Colonic mucosa (tissue), 4 donors: Measurements from ENCODE around the gene GALNT18. TPM values are rescaled to one million over a fixed set of nuclear protein-coding genes. Genes with fewer than 3 reads are reported as not detected.

Source experiments
- DNase-seq: peaks from one replicate; pipeline ENCODE4 v3.0.0-alpha.2; 2020
- H3K27ac ChIP-seq: fragments of 200-600 bp; one replicate; pipeline ENCODE4 v1.8.0; 2021
- H3K27me3 ChIP-seq: fragments of 200-600 bp; one replicate; pipeline ENCODE4 v1.8.0; 2021
- H3K36me3 ChIP-seq: fragments of 200-600 bp; one replicate; pipeline ENCODE4 v1.8.0; 2021
- H3K4me1 ChIP-seq: fragments of 200-600 bp; one replicate; pipeline ENCODE4 v1.8.0; 2021; ENCODE audit warnings: mild to moderate bottlenecking
- H3K4me3 ChIP-seq: fragments of 200-600 bp; one replicate; pipeline ENCODE4 v1.8.0; 2021
- H3K9ac ChIP-seq, 2 donors: one replicate each; pipeline ENCODE4 v1.7.0; 2013; ENCODE audit warnings: control low read depth in 2 of 2, low read depth in 2 of 2, low read length in 2 of 2
- H3K9me3 ChIP-seq: fragments of 200-600 bp; one replicate; pipeline ENCODE4 v1.8.0; 2021
- CTCF ChIP-seq: fragments of 200-600 bp; IDR thresholded peaks from one replicate; pipeline ENCODE4 v1.8.0; 2022; ENCODE audit warnings: antibody characterized with exemption, mild to moderate bottlenecking
- intact Hi-C: fragments of 100-400 bp; cut with DNase I; formaldehyde crosslinking; loops from one replicate; pipeline ENCODE4 v1.14.1; 2022
- total RNA-seq, 2 donors: library from RNA; stranded (reverse); fragmentation: NEBNext Ultra II Directional in 1 of 2; extraction: Animal tissue kit (Norgen Biotek cat#: 25700) in 1 of 2; gene quantifications; one replicate each; pipeline ENCODE4 v1.2.1, GENCODE V29; 2021
- donor health status: healthy.
- donor health status: DM: no; HTN: no; CAD: no.
- donor health status: DM: no; HTN: no; CAD: no.

Gene GALNT18
- total RNA-seq, 2 donors from 2014 or later, result 3.6 to 8.3 TPM

GRCh38 chr11:11468954-11469353 is 152.9 kb downstream of the GALNT18 start:
- no peaks in the 10 kb centered on the region for H3K27me3 ChIP-seq
- H3K27ac ChIP-seq, result no peak overlapping the region
- no peaks in the 10 kb centered on the region for H3K9me3 ChIP-seq
- no peaks in the 10 kb centered on the region for H3K36me3 ChIP-seq
- no peak for DNase-seq
- no peak for TF ChIP-seq CTCF
- no peaks in the 10 kb centered on the region for H3K4me1 ChIP-seq
- intact Hi-C loops, result no loop called here
- H3K9ac ChIP-seq, result no peak overlapping the region
- H3K4me3 ChIP-seq, result no peak overlapping the region

GRCh38 chr11:11467312-11467711 is 154.5 kb downstream of the GALNT18 start:
- no peak for TF ChIP-seq CTCF
- Histone ChIP-seq H3K27ac (no peak overlapping the region), H3K4me1 (no peaks in the 10 kb centered on the region), H3K9me3 (no peaks in the 10 kb centered on the region), H3K4me3 (no peak overlapping the region), H3K9ac (no peak overlapping the region), H3K36me3 (no peaks in the 10 kb centered on the region), H3K27me3 (no peaks in the 10 kb centered on the region)
- intact Hi-C loops, result no loop called here
- peak; percentile 43 for DNase-seq

GRCh38 chr11:11464555-11464954 is 157.2 kb downstream of the GALNT18 start:
- intact Hi-C loops, result no loop called here
- no peaks in the 10 kb centered on the region for H3K4me1 ChIP-seq
- TF ChIP-seq CTCF, result no peak

GRCh38 chr11:11463405-11463804 is 158.4 kb downstream of the GALNT18 start:
- Histone ChIP-seq H3K27ac (no peak overlapping the region), H3K9ac (no peak overlapping the region), H3K36me3 (no peaks in the 10 kb centered on the region), H3K4me1 (no peaks in the 10 kb centered on the region), H3K4me3 (no peak overlapping the region), H3K9me3 (no peaks in the 10 kb centered on the region), H3K27me3 (no peaks in the 10 kb centered on the region)
- no peak for DNase-seq
- TF ChIP-seq CTCF, result no peak
- intact Hi-C loops, result no loop called here

More at GRCh38 chr11:11464555-11464954, 157.2 kb downstream of the GALNT18 start:
- Histone ChIP-seq H3K27ac (no peak overlapping the region), H3K4me3 (no peak overlapping the region), H3K9me3 (no peaks in the 10 kb centered on the region), H3K36me3 (no peaks in the 10 kb centered on the region), H3K9ac (no peak overlapping the region), H3K27me3 (no peaks in the 10 kb centered on the region)
- no peak for DNase-seq

GRCh38 chr11:11461473-11461872 is 160.3 kb downstream of the GALNT18 start:
- H3K27ac ChIP-seq, result no peak overlapping the region
- H3K27me3 ChIP-seq, result no peaks in the 10 kb centered on the region
- H3K9me3 ChIP-seq, result no peaks in the 10 kb centered on the region
- no peak overlapping the region for H3K9ac ChIP-seq
- TF ChIP-seq CTCF, result no peak
- no peaks in the 10 kb centered on the region for H3K4me1 ChIP-seq
- intact Hi-C loops, result no loop called here
- H3K4me3 ChIP-seq, result no peak overlapping the region
- no peaks in the 10 kb centered on the region for H3K36me3 ChIP-seq
- DNase-seq, result no peak

- H3K27me3 ChIP-seq, result no peaks in the 10 kb centered on the region
- no peak for DNase-seq
- H3K4me3 ChIP-seq, result no peak overlapping the region
- H3K36me3 ChIP-seq, result no peaks in the 10 kb centered on the region
- no peaks in the 10 kb centered on the region for H3K4me1 ChIP-seq
- no peak overlapping the region for H3K27ac ChIP-seq
- intact Hi-C loops, result no loop called here
- no peaks in the 10 kb centered on the region for H3K9me3 ChIP-seq
- no peak for TF ChIP-seq CTCF
- no peak overlapping the region for H3K9ac ChIP-seq
These were observed 162.2 kb downstream of the GALNT18 start for GRCh38 chr11:11459578-11459977.
